SK-N-SH treated with all-trans-retinoic acid at 6 μM for 48 hours (cell line): ENCODE data around the gene TWNK.

Experiments used
- ATAC-seq: fragments of 200-7000 bp; cut with Tn5 transposase; 3 replicates; pipeline ENCODE4 v1.9.1; 2020; ENCODE audit warnings: mild to moderate bottlenecking, moderate library complexity
- ARNTL ChIP-seq: fragments of 450-650 bp; formaldehyde crosslinking; IDR thresholded peaks from 2 replicates; pipeline ENCODE4 v1.5.0; 2020; ENCODE audit warnings: low read depth, mild to moderate bottlenecking, moderate library complexity, borderline replicate concordance
- BACH2 ChIP-seq: fragments of 250-450 bp; sonication (Bioruptor Pico); IDR thresholded peaks from 2 replicates; pipeline ENCODE4 v1.9.0; 2021; ENCODE audit warnings: mild to moderate bottlenecking, borderline replicate concordance
- CREB5 ChIP-seq: fragments of 250-450 bp; sonication (Bioruptor Pico); IDR thresholded peaks from 2 replicates; pipeline ENCODE4 v1.5.1; 2020; ENCODE audit warnings: low read depth, mild to moderate bottlenecking, moderate library complexity
- CSDC2 ChIP-seq: fragments of 250-450 bp; sonication (Bioruptor Pico); IDR thresholded peaks from 2 replicates; pipeline ENCODE4 v1.5.0; 2020; ENCODE audit warnings: mild to moderate bottlenecking, moderate library complexity
- CSRNP3 ChIP-seq: fragments of 250-450 bp; sonication (Bioruptor Pico); IDR thresholded peaks from 2 replicates; pipeline ENCODE4 v1.5.1; 2021; ENCODE audit warnings: mild to moderate bottlenecking, moderate library complexity
- ESRRG ChIP-seq: fragments of 250-450 bp; sonication (Bioruptor Pico); IDR thresholded peaks from 2 replicates; pipeline ENCODE4 v1.6.1; 2021; ENCODE audit warnings: mild to moderate bottlenecking
- GLIS3 ChIP-seq: fragments of 250-450 bp; sonication (Bioruptor Pico); IDR thresholded peaks from 2 replicates; pipeline ENCODE4 v1.5.0; 2020; ENCODE audit warnings: mild to moderate bottlenecking, moderate library complexity
- ISL1 ChIP-seq: fragments of 250-450 bp; sonication (Bioruptor Pico); IDR thresholded peaks from 2 replicates; pipeline ENCODE4 v2.1.2; 2022; ENCODE audit warnings: mild to moderate bottlenecking, moderate library complexity
- OSR1 ChIP-seq: fragments of 250-450 bp; sonication (Bioruptor Pico); IDR thresholded peaks from 2 replicates; pipeline ENCODE4 v1.8.0; 2022; ENCODE audit warnings: moderate library complexity, mild to moderate bottlenecking, inconsistent platforms
- POU6F1 ChIP-seq: fragments of 250-450 bp; sonication (Bioruptor Pico); IDR thresholded peaks from 2 replicates; pipeline ENCODE4 v1.8.0; 2021; ENCODE audit warnings: low read depth, mild to moderate bottlenecking, moderate library complexity, borderline replicate concordance
- PPARA ChIP-seq: fragments of 250-450 bp; sonication (Bioruptor Pico); IDR thresholded peaks from 2 replicates; pipeline ENCODE4 v1.5.0; 2020; ENCODE audit warnings: mild to moderate bottlenecking, borderline replicate concordance
- RARB ChIP-seq: fragments of 250-450 bp; sonication (Bioruptor Pico); IDR thresholded peaks from 2 replicates; pipeline ENCODE4 v1.8.0; 2021; ENCODE audit warnings: mild to moderate bottlenecking, moderate library complexity
- SNAI2 ChIP-seq: fragments of 250-450 bp; sonication (Bioruptor Pico); IDR thresholded peaks from 2 replicates; pipeline ENCODE4 v1.5.0; 2020; ENCODE audit warnings: mild to moderate bottlenecking, moderate library complexity
- TOX ChIP-seq: fragments of 250-450 bp; sonication (Bioruptor Pico); IDR thresholded peaks from 2 replicates; pipeline ENCODE4 v1.8.0; 2021; ENCODE audit warnings: mild to moderate bottlenecking, moderate library complexity, borderline replicate concordance
- ZC3H10 ChIP-seq: fragments of 250-450 bp; sonication (Bioruptor Pico); IDR thresholded peaks from 2 replicates; pipeline ENCODE4 v1.5.1; 2021; ENCODE audit warnings: mild to moderate bottlenecking, moderate library complexity
- ZFP30 ChIP-seq: fragments of 450-650 bp; formaldehyde crosslinking; IDR thresholded peaks from 2 replicates; pipeline ENCODE4 v1.5.0; 2022; ENCODE audit warnings: mild to moderate bottlenecking, moderate library complexity
- ZNF565 ChIP-seq: fragments of 450-650 bp; formaldehyde crosslinking; conservative IDR thresholded peaks from 2 replicates; pipeline ENCODE4 v1.5.0; 2020; ENCODE audit warnings: low read depth, mild to moderate bottlenecking, moderate library complexity
- ZNF70 ChIP-seq: fragments of 450-650 bp; formaldehyde crosslinking; IDR thresholded peaks from 2 replicates; pipeline ENCODE4 v1.5.0; 2020; ENCODE audit warnings: mild to moderate bottlenecking, moderate library complexity
- ZNF8 ChIP-seq: fragments of 450-650 bp; formaldehyde crosslinking; IDR thresholded peaks from 2 replicates; pipeline ENCODE4 v1.5.0; 2020; ENCODE audit warnings: mild to moderate bottlenecking, moderate library complexity
- TF ChIP-seq, protein P1 (sequence below): fragments of 250-450 bp; sonication (Bioruptor Pico); IDR thresholded peaks from 2 replicates; pipeline ENCODE4 v1.5.0; 2020; ENCODE audit warnings: mild to moderate bottlenecking, moderate library complexity

The TWNK gene

GRCh38 chr10:100982916-100983830 is 4.2 kb upstream of the TWNK start (continued):
- TF ChIP-seq CSRNP3 (CRISPR knock-in tag) (no peak), BACH2 (CRISPR knock-in tag) (no peak), TOX (CRISPR knock-in tag) (no peak), ISL1 (no peak), RARB (CRISPR knock-in tag) (no peak)
- TF ChIP-seq, protein P1, sequence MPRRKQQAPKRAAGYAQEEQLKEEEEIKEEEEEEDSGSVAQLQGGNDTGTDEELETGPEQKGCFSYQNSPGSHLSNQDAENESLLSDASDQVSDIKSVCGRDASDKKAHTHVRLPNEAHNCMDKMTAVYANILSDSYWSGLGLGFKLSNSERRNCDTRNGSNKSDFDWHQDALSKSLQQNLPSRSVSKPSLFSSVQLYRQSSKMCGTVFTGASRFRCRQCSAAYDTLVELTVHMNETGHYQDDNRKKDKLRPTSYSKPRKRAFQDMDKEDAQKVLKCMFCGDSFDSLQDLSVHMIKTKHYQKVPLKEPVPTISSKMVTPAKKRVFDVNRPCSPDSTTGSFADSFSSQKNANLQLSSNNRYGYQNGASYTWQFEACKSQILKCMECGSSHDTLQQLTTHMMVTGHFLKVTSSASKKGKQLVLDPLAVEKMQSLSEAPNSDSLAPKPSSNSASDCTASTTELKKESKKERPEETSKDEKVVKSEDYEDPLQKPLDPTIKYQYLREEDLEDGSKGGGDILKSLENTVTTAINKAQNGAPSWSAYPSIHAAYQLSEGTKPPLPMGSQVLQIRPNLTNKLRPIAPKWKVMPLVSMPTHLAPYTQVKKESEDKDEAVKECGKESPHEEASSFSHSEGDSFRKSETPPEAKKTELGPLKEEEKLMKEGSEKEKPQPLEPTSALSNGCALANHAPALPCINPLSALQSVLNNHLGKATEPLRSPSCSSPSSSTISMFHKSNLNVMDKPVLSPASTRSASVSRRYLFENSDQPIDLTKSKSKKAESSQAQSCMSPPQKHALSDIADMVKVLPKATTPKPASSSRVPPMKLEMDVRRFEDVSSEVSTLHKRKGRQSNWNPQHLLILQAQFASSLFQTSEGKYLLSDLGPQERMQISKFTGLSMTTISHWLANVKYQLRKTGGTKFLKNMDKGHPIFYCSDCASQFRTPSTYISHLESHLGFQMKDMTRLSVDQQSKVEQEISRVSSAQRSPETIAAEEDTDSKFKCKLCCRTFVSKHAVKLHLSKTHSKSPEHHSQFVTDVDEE (CRISPR knock-in tag), result no peak

GRCh38 chr10:100983868-100984671 is 3.3 kb upstream of the TWNK start:
- TF ChIP-seq ZFP30, result no peak
- no peak for TF ChIP-seq BACH2 (CRISPR knock-in tag)
- TF ChIP-seq ZNF8 (CRISPR knock-in tag), result no peak
- no peak for TF ChIP-seq ZNF565 (CRISPR knock-in tag)
- no peak for TF ChIP-seq ZC3H10
- TF ChIP-seq ZNF70 (CRISPR knock-in tag), result no peak
- TF ChIP-seq CSRNP3 (CRISPR knock-in tag), result no peak
- TF ChIP-seq PPARA (CRISPR knock-in tag), result no peak
- TF ChIP-seq ESRRG (CRISPR knock-in tag), result no peak
- no peak for TF ChIP-seq SNAI2
- TF ChIP-seq RARB (CRISPR knock-in tag), result no peak
- TF ChIP-seq OSR1 (CRISPR knock-in tag), result no peak
- no peak for TF ChIP-seq CSDC2
- TF ChIP-seq GLIS3 (CRISPR knock-in tag), result no peak
- TF ChIP-seq CREB5, result no peak
- TF ChIP-seq POU6F1 (CRISPR knock-in tag), result no peak
- TF ChIP-seq ARNTL, result no peak
- no peak for ATAC-seq

DNA sequence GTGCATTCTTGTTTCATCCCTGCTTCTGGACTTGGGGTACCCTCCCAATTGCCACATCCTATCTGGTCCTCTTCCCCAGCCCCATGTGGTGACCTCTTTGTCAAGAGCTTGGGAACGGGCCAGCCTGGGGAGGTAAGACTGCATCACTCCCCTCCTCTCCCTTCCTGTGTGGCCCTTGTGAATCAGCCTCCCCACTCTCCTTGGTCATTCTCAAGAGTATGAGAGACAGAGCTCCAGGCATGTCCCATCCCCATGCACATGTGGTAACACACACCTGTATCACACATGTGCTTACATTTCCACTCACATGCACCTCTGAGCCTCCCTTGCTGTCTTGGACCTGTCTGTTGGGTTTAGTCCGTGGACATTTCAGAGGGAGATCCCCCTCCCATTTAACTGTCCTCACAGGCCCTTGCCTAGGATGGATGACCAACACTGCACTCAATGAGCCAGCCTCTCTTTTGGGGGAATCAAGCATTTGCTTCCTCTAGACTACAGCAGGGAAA is 2.6 kb upstream of the TWNK start:
- no peak for TF ChIP-seq POU6F1 (CRISPR knock-in tag)
- no peak for TF ChIP-seq TOX (CRISPR knock-in tag)
- no peak for TF ChIP-seq GLIS3 (CRISPR knock-in tag)
- TF ChIP-seq SNAI2, result no peak
- no peak for TF ChIP-seq ZNF70 (CRISPR knock-in tag)
- ATAC-seq, result no peak
